Measurements from ENCODE around the gene FSIP1. TPM values are rescaled to one million over a fixed set of nuclear protein-coding genes. Genes with fewer than 3 reads are reported as not detected.

Gene FSIP1
- total RNA-seq, 2 donors from 2014 or later: 0.58 to 0.60 TPM

DNA sequence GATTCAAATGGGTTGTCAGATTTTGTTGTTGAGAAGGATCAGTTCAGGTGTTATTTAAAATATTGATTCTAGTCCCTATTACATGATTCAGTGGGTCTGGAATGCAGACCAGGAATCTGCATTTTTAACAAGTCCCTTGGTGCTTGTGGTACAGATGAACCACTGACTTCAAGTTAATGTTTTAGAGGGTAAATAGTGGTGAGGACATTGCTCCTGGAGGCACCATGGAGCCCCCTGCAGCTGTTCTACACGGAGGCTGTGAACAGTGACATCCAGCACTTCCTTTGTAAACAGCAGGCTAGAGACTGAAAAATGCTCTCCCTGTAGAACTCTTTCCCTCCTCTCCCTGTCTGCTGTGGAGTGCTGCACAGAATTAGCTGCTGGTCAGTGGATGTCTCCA lies 4.8 kb upstream of the FSIP1 start:
- Mint-ChIP-seq H3K27me3 (ENCODE audit: low read depth) (peaks cover 2% of the 10 kb centered on the region), H3K9me3 (no peaks in the 10 kb centered on the region), H3K27ac (peak overlapping the region; percentile 82), H3K4me3 (peak overlapping the region in 1 of 2 donors; percentile 51), H3K4me1 (ENCODE audit: low read depth) (peaks cover 52% of the 10 kb centered on the region), H3K36me3 (ENCODE audit: insufficient read depth in 2 of 2) (peaks cover 1% of the 10 kb centered on the region in 2 donors)
- DNase-seq (no peak), ATAC-seq (replicated peaks in 1 of 2) (no peak)

DNA sequence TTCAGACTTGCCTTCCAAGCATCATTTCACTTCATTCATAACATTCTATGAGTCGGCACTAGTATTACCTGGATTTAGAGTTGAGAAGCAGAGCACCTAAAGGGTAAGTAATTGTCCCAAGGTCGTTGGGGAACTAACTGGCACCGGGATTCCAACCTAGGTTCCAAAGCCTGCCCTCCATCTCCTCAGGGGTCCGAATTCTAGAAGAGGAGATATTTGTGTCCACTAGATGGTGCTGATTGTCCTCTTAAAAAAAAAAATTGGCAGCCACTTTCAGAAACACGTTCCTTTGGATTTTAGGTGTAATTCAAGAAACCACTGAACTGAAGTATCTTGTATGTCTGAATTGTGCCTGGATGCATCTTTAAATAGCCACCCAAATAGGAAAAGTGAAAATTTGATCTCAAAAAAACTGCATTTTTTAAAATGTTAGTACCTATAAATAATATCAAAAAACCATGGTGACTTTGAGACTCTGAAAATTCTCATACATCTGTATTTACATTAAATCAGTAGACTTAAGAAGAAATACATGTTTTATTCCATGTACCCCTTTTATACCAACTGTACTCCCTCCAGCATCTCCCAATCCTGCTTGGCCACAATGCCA lies 3.9 kb upstream of the FSIP1 start:
- H3K9me3 Mint-ChIP-seq: no peaks in the 10 kb centered on the region
- DNase-seq (peak; percentile 6 to 28), ATAC-seq (replicated peaks in 1 of 2) (no peak)
- H3K27me3 Mint-ChIP-seq (ENCODE audit: low read depth): no peaks in the 10 kb centered on the region
- peaks cover 1% of the 10 kb centered on the region in 2 donors for H3K36me3 Mint-ChIP-seq (ENCODE audit: insufficient read depth in 2 of 2)
- peak overlapping the region in 1 of 2 donors; percentile 4 for H3K4me3 Mint-ChIP-seq
- H3K4me1 Mint-ChIP-seq (ENCODE audit: low read depth): peaks cover 59% of the 10 kb centered on the region
- no peak overlapping the region for H3K27ac Mint-ChIP-seq

DNA sequence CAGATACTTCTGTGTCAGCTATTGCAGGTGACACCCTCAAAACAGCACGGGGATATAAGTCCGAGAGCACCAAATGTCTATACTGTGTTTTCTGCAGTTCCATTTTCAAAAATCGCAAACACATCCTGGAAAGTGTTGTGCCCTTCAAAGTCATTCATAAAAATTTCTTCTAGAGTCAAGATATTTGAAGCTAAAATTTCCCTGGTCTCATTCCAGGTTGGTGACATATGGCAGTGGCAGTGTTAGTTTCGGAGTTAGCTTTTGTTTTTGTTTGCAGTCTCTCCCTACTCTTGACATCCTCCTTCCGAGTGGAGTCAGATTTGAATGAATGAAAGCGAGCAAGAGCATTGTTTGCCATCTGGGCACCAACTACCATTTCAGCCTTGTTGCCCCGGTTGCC lies 3.2 kb upstream of the FSIP1 start:
- no peak for ATAC-seq (replicated peaks in 1 of 2)
- H3K4me3 Mint-ChIP-seq: peak overlapping the region in 1 of 2 donors; percentile 53
- H3K9me3 Mint-ChIP-seq: no peaks in the 10 kb centered on the region
- no peak for DNase-seq
- H3K27me3 Mint-ChIP-seq (ENCODE audit: low read depth): no peaks in the 10 kb centered on the region
- peaks cover 1% of the 10 kb centered on the region in 2 donors for H3K36me3 Mint-ChIP-seq (ENCODE audit: insufficient read depth in 2 of 2)
- H3K27ac Mint-ChIP-seq: peak overlapping the region; percentile 35
- H3K4me1 Mint-ChIP-seq (ENCODE audit: low read depth): peaks cover 63% of the 10 kb centered on the region

DNA sequence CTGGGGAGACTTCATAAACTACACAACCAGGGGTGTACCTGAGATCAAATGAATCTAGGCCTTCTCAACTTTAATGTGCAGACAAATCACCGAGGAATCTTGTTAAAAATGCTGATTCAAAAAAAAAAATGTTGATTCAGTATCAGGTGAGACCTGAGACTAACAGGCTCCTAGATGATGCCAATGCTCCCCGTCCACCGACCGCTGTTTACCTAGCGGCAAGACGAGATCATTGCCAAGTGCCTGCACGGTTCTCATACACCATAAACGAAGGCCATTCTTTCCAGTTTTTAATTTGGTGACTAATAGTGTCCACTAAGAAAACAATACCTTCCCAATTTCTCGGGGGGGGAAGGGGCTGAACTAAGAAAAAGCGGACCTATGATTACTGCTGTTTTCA lies 2.5 kb upstream of the FSIP1 start:
- H3K27me3 Mint-ChIP-seq (ENCODE audit: low read depth): no peaks in the 10 kb centered on the region
- H3K4me3 Mint-ChIP-seq: peak overlapping the region; percentile 53 to 57
- peaks cover 63% of the 10 kb centered on the region for H3K4me1 Mint-ChIP-seq (ENCODE audit: low read depth)
- no peak for DNase-seq
- no peaks in the 10 kb centered on the region for H3K9me3 Mint-ChIP-seq
- H3K36me3 Mint-ChIP-seq (ENCODE audit: insufficient read depth in 2 of 2): peaks cover 1% of the 10 kb centered on the region in 2 donors
- peak overlapping the region; percentile 20 for H3K27ac Mint-ChIP-seq
- no peak for ATAC-seq (replicated peaks in 1 of 2)

DNA sequence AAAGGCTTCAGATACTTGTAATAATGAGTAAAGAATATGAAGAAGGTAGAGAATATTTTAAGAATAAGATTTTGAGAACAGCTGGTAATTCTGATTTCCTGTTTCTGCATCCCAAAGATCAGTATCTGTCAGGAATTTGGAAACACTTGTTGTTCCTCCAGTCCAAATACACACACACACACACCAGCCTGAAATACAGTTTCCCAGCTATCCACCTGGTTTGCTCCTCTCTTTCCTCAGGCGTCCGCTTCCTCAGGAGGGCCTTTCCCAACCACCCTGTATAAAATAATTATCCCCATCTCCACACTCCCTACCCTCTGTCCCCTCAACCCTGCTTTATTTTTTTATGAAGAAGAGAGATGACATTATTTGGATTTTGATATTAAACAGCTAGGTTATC lies 2.0 kb upstream of the FSIP1 start:
- peak overlapping the region; percentile 57 to 92 for H3K4me3 Mint-ChIP-seq
- peaks cover 63% of the 10 kb centered on the region for H3K4me1 Mint-ChIP-seq (ENCODE audit: low read depth)
- DNase-seq (no peak), ATAC-seq (replicated peaks in 1 of 2) (no peak)
- peak overlapping the region; percentile 20 for H3K27ac Mint-ChIP-seq
- no peaks in the 10 kb centered on the region for H3K27me3 Mint-ChIP-seq (ENCODE audit: low read depth)
- no peaks in the 10 kb centered on the region for H3K9me3 Mint-ChIP-seq
- H3K36me3 Mint-ChIP-seq (ENCODE audit: insufficient read depth in 2 of 2): peaks cover 1% of the 10 kb centered on the region in 2 donors

DNA sequence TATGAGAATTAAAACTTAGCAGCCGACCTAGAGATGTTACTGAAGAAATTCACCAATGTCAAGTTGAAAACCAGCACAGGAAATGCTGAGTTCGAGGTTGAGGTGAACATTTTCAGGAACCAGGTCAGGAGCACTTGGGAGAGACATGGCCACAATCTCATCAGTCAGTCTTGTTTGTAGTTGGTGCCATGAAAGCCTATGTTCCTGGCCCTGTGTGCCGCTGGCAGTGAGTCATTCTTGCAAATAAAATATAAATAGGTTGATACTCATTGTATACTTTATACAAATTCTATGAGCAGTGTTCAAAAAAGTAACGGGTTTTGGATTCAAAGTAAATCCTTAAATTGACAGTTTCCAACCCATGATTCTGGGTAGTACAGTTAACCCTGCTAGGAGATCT lies 1.5 kb upstream of the FSIP1 start:
- DNase-seq: no peak
- Mint-ChIP-seq H3K36me3 (ENCODE audit: insufficient read depth in 2 of 2) (peaks cover 1% of the 10 kb centered on the region in 2 donors), H3K4me3 (peak overlapping the region; percentile 86 to 92), H3K27me3 (ENCODE audit: low read depth) (no peaks in the 10 kb centered on the region), H3K9me3 (no peaks in the 10 kb centered on the region), H3K4me1 (ENCODE audit: low read depth) (peaks cover 63% of the 10 kb centered on the region), H3K27ac (peak overlapping the region; percentile 72)
- no peak for ATAC-seq (replicated peaks in 1 of 2)

DNA sequence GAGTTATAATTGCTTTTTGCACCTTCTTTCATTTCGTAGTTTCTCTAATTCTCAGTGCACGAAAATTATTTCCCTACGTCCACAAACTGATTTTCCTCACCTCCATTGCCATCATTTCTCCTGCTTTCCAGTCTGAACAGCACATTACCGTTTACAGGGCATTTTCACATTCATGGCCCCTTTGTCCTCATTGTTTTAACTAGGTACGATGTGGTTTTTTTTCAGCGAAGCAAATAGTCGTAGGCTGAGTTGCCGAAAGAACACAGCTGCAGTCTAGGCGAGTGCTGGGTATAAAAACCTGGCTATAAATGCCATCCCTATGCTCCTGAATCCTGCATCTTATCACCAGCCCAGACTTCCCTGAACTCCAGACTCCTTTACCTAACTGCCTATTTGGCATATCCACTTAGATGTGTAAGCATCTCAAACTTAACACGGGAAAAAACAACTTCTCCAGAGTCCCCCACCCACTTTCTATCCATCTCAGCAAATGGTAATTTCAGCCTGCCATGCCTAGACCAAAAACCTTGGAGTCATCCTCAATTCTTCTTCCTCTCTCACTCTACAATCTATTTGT lies 691 bp upstream of the FSIP1 start:
- Mint-ChIP-seq H3K36me3 (ENCODE audit: insufficient read depth in 2 of 2) (peaks cover 1% of the 10 kb centered on the region in 2 donors), H3K27me3 (ENCODE audit: low read depth) (no peaks in the 10 kb centered on the region), H3K27ac (peak overlapping the region; percentile 72), H3K9me3 (no peaks in the 10 kb centered on the region), H3K4me3 (peak overlapping the region; percentile 86 to 92), H3K4me1 (ENCODE audit: low read depth) (peaks cover 56% of the 10 kb centered on the region)
- DNase-seq (no peak), ATAC-seq (replicated peaks in 1 of 2) (no peak)

DNA sequence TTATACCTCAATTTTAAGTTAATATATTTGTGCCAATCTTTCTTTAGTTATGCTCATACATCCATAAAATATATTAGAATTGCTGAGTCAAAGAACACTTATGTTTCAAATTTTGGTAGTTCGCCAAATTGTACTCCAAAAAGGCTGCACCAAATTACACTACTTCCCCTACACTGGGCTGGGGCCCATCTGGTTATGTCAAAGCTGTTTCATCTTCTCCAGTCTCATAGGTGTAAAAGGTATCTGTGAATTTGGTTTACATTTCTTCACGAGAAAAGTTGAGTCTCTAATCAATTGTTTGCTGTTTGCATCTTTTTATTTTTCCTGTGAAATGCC lies 706 bp downstream of the FSIP1 start:
- no peaks in the 10 kb centered on the region for H3K9me3 Mint-ChIP-seq
- peaks cover 1% of the 10 kb centered on the region in 2 donors for H3K36me3 Mint-ChIP-seq (ENCODE audit: insufficient read depth in 2 of 2)
- no peak for ATAC-seq (replicated peaks in 1 of 2)
- H3K4me3 Mint-ChIP-seq: peak overlapping the region; percentile 86 to 92
- H3K27ac Mint-ChIP-seq: peak overlapping the region; percentile 72
- peaks cover 51% of the 10 kb centered on the region for H3K4me1 Mint-ChIP-seq (ENCODE audit: low read depth)
- no peak for DNase-seq
- no peaks in the 10 kb centered on the region for H3K27me3 Mint-ChIP-seq (ENCODE audit: low read depth)

DNA sequence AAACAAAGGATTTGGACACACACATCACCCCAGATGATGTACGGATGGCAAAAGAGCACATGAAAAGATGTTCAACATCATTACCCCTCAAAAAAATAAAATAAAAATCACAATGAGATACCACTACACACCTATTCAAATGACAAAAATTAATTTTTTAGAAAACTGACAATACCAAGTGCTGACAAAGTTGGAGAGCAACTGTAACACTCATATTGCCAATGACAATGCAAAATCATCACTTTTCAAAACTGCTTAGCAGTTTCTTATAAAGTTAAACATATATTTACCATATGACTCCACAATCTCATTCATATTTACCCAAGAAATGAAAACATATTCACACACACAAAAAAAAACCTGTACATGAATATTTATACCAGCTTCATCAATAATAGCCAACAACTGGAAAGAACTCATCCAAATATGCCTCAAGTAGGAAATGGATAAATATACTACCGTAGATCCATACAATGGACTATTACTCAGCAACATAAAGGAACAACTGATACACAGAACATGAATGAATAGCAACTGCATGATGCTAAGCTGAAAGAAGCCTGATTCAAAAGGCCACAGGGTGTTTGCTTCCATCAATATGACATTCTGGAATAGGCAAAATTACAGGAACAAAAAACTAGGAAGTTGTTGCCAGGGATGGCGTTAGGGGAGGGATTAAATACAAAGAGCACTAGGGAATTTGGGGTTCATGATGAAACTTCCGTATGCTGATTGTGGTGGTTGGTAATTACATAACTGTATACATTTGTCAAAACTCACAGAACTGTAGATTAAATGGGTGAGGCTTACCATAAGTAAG lies 1.3 kb downstream of the FSIP1 start:
- H3K27ac Mint-ChIP-seq: peak overlapping the region; percentile 72
- H3K4me3 Mint-ChIP-seq: peak overlapping the region; percentile 86 to 92
- H3K9me3 Mint-ChIP-seq: no peaks in the 10 kb centered on the region
- peaks cover 48% of the 10 kb centered on the region for H3K4me1 Mint-ChIP-seq (ENCODE audit: low read depth)
- DNase-seq (no peak), ATAC-seq (replicated peaks in 1 of 2) (no peak)
- H3K36me3 Mint-ChIP-seq (ENCODE audit: insufficient read depth in 2 of 2): peaks cover 1% of the 10 kb centered on the region in 2 donors
- no peaks in the 10 kb centered on the region for H3K27me3 Mint-ChIP-seq (ENCODE audit: low read depth)

DNA sequence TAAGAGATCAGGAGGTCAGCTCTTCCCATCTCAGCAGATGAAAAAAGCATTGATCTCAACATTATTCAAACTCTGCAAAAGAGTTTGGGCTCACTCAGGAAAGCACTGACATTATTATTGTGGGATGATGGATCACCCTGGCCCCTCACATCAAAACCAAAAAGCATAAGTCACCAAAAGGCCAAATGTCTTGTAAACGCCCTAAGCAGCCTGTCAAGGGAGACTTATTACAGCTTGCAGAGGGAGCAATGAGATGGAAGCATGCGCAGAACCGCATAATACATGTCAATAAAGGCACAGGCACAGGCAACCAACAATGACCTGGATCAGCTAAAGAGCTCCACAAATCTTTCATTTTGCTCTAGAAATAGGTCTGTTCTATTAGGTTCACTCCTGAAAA lies 4.6 kb downstream of the FSIP1 start:
- H3K27ac Mint-ChIP-seq: no peak overlapping the region
- ATAC-seq (replicated peaks in 1 of 2) (no peak), DNase-seq (no peak)
- no peaks in the 10 kb centered on the region for H3K27me3 Mint-ChIP-seq (ENCODE audit: low read depth)
- H3K4me1 Mint-ChIP-seq (ENCODE audit: low read depth): peaks cover 39% of the 10 kb centered on the region
- H3K9me3 Mint-ChIP-seq: no peaks in the 10 kb centered on the region
- no peak overlapping the region for H3K4me3 Mint-ChIP-seq
- H3K36me3 Mint-ChIP-seq (ENCODE audit: insufficient read depth in 2 of 2): peaks cover 0 to 2% of the 10 kb centered on the region in 2 donors

DNA sequence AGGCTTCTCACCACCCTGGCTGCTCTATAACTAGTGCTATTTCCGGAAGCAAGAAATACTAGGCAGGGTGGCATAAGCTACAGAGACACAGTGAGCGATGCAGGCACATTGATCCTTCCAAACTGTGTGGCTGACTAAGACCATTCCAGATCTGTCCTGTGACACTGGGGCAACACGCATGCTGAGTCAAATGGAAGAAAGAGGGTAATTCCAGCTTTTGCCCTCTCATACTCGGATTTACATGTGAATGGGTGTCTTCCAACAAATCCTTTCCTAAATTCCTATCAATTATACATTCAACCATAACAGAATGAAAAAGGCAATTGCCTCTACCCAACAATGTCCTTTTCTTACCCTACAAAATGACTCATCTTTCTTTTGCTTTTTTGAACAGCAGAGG lies 5.1 kb downstream of the FSIP1 start:
- Mint-ChIP-seq H3K36me3 (ENCODE audit: insufficient read depth in 2 of 2) (peaks cover 0 to 2% of the 10 kb centered on the region in 2 donors), H3K27me3 (ENCODE audit: low read depth) (no peaks in the 10 kb centered on the region), H3K4me1 (ENCODE audit: low read depth) (peaks cover 39% of the 10 kb centered on the region), H3K27ac (peak overlapping the region; percentile 10), H3K4me3 (no peak overlapping the region), H3K9me3 (no peaks in the 10 kb centered on the region)
- DNase-seq (no peak), ATAC-seq (replicated peaks in 1 of 2) (no peak)

DNA sequence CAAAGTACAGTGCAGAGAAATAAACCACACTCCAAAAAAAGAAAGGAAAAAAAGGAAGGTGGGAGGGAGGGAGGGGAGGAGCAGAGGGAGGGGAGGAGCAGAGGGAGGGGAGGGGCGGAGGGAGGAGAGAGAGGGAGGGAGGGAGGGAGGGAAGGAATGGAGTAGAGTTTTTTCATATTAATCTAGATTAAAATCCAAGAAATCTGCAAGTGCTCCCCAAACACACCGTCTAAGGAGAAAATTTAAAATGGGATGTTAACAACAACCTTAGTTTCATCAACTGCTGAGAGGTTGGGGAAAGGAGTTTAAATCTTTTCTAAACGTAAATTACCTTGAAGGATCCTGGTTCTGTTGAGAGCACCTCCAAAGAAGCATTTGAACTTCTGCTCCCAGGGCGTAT lies 6.6 kb downstream of the FSIP1 start:
- peaks cover 0 to 2% of the 10 kb centered on the region in 2 donors for H3K36me3 Mint-ChIP-seq (ENCODE audit: insufficient read depth in 2 of 2)
- peaks cover 29% of the 10 kb centered on the region for H3K4me1 Mint-ChIP-seq (ENCODE audit: low read depth)
- no peak for DNase-seq
- no peak for ATAC-seq (replicated peaks in 1 of 2)
- peak overlapping the region; percentile 19 for H3K27ac Mint-ChIP-seq
- no peak overlapping the region for H3K4me3 Mint-ChIP-seq
- no peaks in the 10 kb centered on the region for H3K27me3 Mint-ChIP-seq (ENCODE audit: low read depth)
- H3K9me3 Mint-ChIP-seq: no peaks in the 10 kb centered on the region

DNA sequence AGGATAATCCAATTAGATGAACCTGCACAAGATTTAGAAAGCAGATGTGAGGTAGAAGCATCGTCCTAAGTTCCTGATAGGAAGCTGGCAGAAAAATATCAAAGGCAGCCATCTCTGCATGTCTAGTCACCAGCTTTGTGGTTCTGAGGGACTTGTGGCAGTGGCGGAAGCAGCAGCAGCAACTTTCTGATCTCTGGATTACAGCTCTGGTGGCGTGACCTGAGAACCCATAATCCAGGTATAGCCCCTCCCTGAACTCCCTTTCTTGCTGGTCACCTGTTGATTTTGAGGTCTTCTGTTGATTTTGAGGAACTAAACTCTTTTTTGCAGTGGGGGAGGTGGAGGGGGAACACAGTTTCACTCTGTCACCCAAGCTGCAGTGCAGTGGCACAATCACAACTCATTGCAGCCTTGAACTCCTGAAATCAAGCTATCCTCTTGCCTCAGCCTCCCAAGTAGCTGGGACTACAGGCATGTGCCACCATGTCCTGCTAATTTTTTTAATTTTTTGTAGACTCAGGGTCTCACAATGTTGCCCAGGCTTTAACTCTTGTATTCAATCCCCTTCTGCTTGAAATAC lies 7.9 kb downstream of the FSIP1 start:
- Mint-ChIP-seq H3K4me3 (peak overlapping the region; percentile 41 to 71), H3K27ac (peak overlapping the region; percentile 19)

More for the DNA sequence above, 7.9 kb downstream of the FSIP1 start:
- Mint-ChIP-seq H3K27me3 (ENCODE audit: low read depth) (no peaks in the 10 kb centered on the region), H3K4me1 (ENCODE audit: low read depth) (peaks cover 29% of the 10 kb centered on the region), H3K9me3 (no peaks in the 10 kb centered on the region), H3K36me3 (ENCODE audit: insufficient read depth in 2 of 2) (peaks cover 0 to 2% of the 10 kb centered on the region in 2 donors)
- DNase-seq (peak; percentile 46 to 48), ATAC-seq (replicated peaks in 1 of 2) (peak; percentile 79 to 87)

All from activated T-cell treated with anti-CD3 and anti-CD28 coated beads, Interleukin-2, amount 50 U/mL, for 72 hours (primary cell).